Measurements from ENCODE around the gene LUZP4.

DNA sequence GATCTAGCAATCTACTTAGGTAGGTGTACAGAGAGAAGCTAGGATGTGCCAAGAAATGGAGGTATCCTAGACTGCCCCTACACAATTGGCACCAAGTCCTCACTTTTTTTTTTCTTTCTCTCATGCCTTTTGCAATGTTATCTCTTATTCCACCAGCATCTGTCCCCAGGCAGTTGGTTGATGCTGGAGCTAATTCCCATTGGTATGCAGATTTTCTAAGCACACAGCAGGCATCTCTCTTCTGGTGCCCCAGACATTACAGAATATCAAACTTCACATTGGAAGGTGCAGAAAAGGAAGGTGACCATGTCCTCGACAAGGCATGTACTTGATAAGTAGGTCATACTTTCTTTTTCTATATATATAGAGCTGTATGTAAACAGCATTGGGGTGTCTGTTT, 21.6 kb downstream of the LUZP4 start:
- TF ChIP-seq, protein P1, sequence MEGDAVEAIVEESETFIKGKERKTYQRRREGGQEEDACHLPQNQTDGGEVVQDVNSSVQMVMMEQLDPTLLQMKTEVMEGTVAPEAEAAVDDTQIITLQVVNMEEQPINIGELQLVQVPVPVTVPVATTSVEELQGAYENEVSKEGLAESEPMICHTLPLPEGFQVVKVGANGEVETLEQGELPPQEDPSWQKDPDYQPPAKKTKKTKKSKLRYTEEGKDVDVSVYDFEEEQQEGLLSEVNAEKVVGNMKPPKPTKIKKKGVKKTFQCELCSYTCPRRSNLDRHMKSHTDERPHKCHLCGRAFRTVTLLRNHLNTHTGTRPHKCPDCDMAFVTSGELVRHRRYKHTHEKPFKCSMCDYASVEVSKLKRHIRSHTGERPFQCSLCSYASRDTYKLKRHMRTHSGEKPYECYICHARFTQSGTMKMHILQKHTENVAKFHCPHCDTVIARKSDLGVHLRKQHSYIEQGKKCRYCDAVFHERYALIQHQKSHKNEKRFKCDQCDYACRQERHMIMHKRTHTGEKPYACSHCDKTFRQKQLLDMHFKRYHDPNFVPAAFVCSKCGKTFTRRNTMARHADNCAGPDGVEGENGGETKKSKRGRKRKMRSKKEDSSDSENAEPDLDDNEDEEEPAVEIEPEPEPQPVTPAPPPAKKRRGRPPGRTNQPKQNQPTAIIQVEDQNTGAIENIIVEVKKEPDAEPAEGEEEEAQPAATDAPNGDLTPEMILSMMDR (IDR thresholded peaks at IDR 0.05; ENCODE audit: insufficient read depth, low read length, poor library complexity, severe bottlenecking): no peak
- TF ChIP-seq EZH2phosphoT487 (conservative IDR thresholded peaks at IDR 0.05; ENCODE audit: low read length): no peak

Data from SU-DHL-6 (cell line).